ENCODE measurements around the gene TALDO1.

TALDO1 gene

GRCh38 chr11:719214-720016 lies 27.8 kb upstream of the TALDO1 start:
- H3K27ac ChIP-seq (ENCODE audit: low read depth, low read length) = no peak overlapping the region
- H3K9me3 ChIP-seq (ENCODE audit: control insufficient read depth in 1 of 2, low read length in 2 of 2) = no peaks in the 10 kb centered on the region
- H3K27me3 ChIP-seq (ENCODE audit: control insufficient read depth in 1 of 2, insufficient read depth in 2 of 2, low read length in 2 of 2) = peaks cover 4 to 6% of the 10 kb centered on the region in 2 donors
- peaks cover 17% of the 10 kb centered on the region in 2 donors for H3K4me1 ChIP-seq (ENCODE audit: control insufficient read depth in 1 of 2, insufficient read depth in 2 of 2, low read length in 2 of 2)
- no peak overlapping the region for H3K9ac ChIP-seq (ENCODE audit: low read depth in 1 of 2, low read length in 2 of 2)
- no peak overlapping the region for H3K4me3 ChIP-seq (ENCODE audit: low read depth in 1 of 2, low read length in 2 of 2)
- peaks cover 0 to 16% of the 10 kb centered on the region in 2 donors for H3K36me3 ChIP-seq (ENCODE audit: control insufficient read depth in 1 of 2, insufficient read depth in 2 of 2, low read length in 2 of 2)

- Histone ChIP-seq H3K9ac (ENCODE audit: low read depth in 1 of 2, low read length in 2 of 2) (no peak overlapping the region), H3K4me1 (ENCODE audit: control insufficient read depth in 1 of 2, insufficient read depth in 2 of 2, low read length in 2 of 2) (peaks cover 23 to 24% of the 10 kb centered on the region in 2 donors), H3K36me3 (ENCODE audit: control insufficient read depth in 1 of 2, insufficient read depth in 2 of 2, low read length in 2 of 2) (peaks cover 0 to 19% of the 10 kb centered on the region in 2 donors), H3K27me3 (ENCODE audit: control insufficient read depth in 1 of 2, insufficient read depth in 2 of 2, low read length in 2 of 2) (peaks cover 4 to 6% of the 10 kb centered on the region in 2 donors), H3K27ac (ENCODE audit: low read depth, low read length) (no peak overlapping the region), H3K9me3 (ENCODE audit: control insufficient read depth in 1 of 2, low read length in 2 of 2) (no peaks in the 10 kb centered on the region), H3K4me3 (ENCODE audit: low read depth in 1 of 2, low read length in 2 of 2) (no peak overlapping the region)
Measured at GRCh38 chr11:720017-720641, 27.1 kb upstream of the TALDO1 start.

DNA sequence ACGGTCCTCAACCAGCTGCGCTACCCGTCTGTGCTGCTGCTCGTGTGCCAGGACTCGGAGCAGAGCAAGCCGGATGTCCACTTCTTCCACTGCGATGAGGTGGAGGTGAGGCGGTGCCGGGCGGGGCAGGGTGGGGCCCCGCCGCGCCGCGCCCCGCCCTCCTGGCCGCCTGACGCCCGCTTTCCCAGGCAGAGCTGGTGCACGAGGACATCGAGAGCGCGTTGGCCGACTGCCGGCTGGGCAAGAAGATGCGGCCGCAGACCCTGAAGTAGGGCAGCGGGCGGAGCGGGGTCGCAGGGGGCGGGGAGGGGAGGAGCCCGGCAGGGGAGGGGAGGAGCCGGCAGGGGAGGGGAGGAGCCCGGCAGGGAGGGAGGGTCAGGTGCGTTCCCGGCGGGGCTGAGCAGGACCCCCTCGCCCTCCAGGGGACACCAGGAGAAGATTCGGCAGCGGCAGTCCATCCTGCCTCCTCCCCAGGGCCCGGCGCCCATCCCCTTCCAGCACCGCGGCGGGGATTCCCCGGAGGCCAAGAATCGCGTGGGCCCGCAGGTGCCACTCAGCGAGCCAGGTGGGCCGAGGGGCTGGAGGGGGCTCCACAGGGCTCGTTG lies 26.5 kb upstream of the TALDO1 start:
- Histone ChIP-seq H3K9me3 (ENCODE audit: control insufficient read depth in 1 of 2, low read length in 2 of 2) (no peaks in the 10 kb centered on the region), H3K27ac (ENCODE audit: low read depth, low read length) (no peak overlapping the region), H3K4me3 (ENCODE audit: low read depth in 1 of 2, low read length in 2 of 2) (no peak overlapping the region), H3K36me3 (ENCODE audit: control insufficient read depth in 1 of 2, insufficient read depth in 2 of 2, low read length in 2 of 2) (peaks cover 0 to 19% of the 10 kb centered on the region in 2 donors), H3K27me3 (ENCODE audit: control insufficient read depth in 1 of 2, insufficient read depth in 2 of 2, low read length in 2 of 2) (peaks cover 4 to 6% of the 10 kb centered on the region in 2 donors), H3K4me1 (ENCODE audit: control insufficient read depth in 1 of 2, insufficient read depth in 2 of 2, low read length in 2 of 2) (peaks cover 27 to 30% of the 10 kb centered on the region in 2 donors), H3K9ac (ENCODE audit: low read depth in 1 of 2, low read length in 2 of 2) (no peak overlapping the region)

- no peak overlapping the region for H3K27ac ChIP-seq (ENCODE audit: low read depth, low read length)
- H3K36me3 ChIP-seq (ENCODE audit: control insufficient read depth in 1 of 2, insufficient read depth in 2 of 2, low read length in 2 of 2) = peaks cover 0 to 19% of the 10 kb centered on the region in 2 donors
- H3K9me3 ChIP-seq (ENCODE audit: control insufficient read depth in 1 of 2, low read length in 2 of 2) = no peaks in the 10 kb centered on the region
- peaks cover 4 to 6% of the 10 kb centered on the region in 2 donors for H3K27me3 ChIP-seq (ENCODE audit: control insufficient read depth in 1 of 2, insufficient read depth in 2 of 2, low read length in 2 of 2)
- H3K4me3 ChIP-seq (ENCODE audit: low read depth in 1 of 2, low read length in 2 of 2) = peak overlapping the region in 1 of 2 donors; percentile 32
- H3K9ac ChIP-seq (ENCODE audit: low read depth in 1 of 2, low read length in 2 of 2) = no peak overlapping the region
- H3K4me1 ChIP-seq (ENCODE audit: control insufficient read depth in 1 of 2, insufficient read depth in 2 of 2, low read length in 2 of 2) = peaks cover 27 to 30% of the 10 kb centered on the region in 2 donors
Measured at GRCh38 chr11:721247-721740, 26.0 kb upstream of the TALDO1 start.

GRCh38 chr11:721741-722345 lies 25.4 kb upstream of the TALDO1 start:
- H3K9me3 ChIP-seq (ENCODE audit: control insufficient read depth in 1 of 2, low read length in 2 of 2) = no peaks in the 10 kb centered on the region
- H3K27ac ChIP-seq (ENCODE audit: low read depth, low read length) = no peak overlapping the region
- H3K4me3 ChIP-seq (ENCODE audit: low read depth in 1 of 2, low read length in 2 of 2) = peak overlapping the region in 1 of 2 donors; percentile 32
- H3K27me3 ChIP-seq (ENCODE audit: control insufficient read depth in 1 of 2, insufficient read depth in 2 of 2, low read length in 2 of 2) = peaks cover 4 to 6% of the 10 kb centered on the region in 2 donors
- no peak overlapping the region for H3K9ac ChIP-seq (ENCODE audit: low read depth in 1 of 2, low read length in 2 of 2)
- H3K36me3 ChIP-seq (ENCODE audit: control insufficient read depth in 1 of 2, insufficient read depth in 2 of 2, low read length in 2 of 2) = peaks cover 0 to 19% of the 10 kb centered on the region in 2 donors
- H3K4me1 ChIP-seq (ENCODE audit: control insufficient read depth in 1 of 2, insufficient read depth in 2 of 2, low read length in 2 of 2) = peaks cover 30 to 33% of the 10 kb centered on the region in 2 donors

GRCh38 chr11:722346-722811 lies 24.9 kb upstream of the TALDO1 start:
- Histone ChIP-seq H3K36me3 (ENCODE audit: control insufficient read depth in 1 of 2, insufficient read depth in 2 of 2, low read length in 2 of 2) (peaks cover 0 to 19% of the 10 kb centered on the region in 2 donors), H3K9me3 (ENCODE audit: control insufficient read depth in 1 of 2, low read length in 2 of 2) (no peaks in the 10 kb centered on the region), H3K9ac (ENCODE audit: low read depth in 1 of 2, low read length in 2 of 2) (no peak overlapping the region), H3K4me3 (ENCODE audit: low read depth in 1 of 2, low read length in 2 of 2) (peak overlapping the region in 1 of 2 donors; percentile 2), H3K27me3 (ENCODE audit: control insufficient read depth in 1 of 2, insufficient read depth in 2 of 2, low read length in 2 of 2) (peaks cover 4 to 6% of the 10 kb centered on the region in 2 donors), H3K4me1 (ENCODE audit: control insufficient read depth in 1 of 2, insufficient read depth in 2 of 2, low read length in 2 of 2) (peaks cover 32 to 38% of the 10 kb centered on the region in 2 donors), H3K27ac (ENCODE audit: low read depth, low read length) (no peak overlapping the region)

DNA sequence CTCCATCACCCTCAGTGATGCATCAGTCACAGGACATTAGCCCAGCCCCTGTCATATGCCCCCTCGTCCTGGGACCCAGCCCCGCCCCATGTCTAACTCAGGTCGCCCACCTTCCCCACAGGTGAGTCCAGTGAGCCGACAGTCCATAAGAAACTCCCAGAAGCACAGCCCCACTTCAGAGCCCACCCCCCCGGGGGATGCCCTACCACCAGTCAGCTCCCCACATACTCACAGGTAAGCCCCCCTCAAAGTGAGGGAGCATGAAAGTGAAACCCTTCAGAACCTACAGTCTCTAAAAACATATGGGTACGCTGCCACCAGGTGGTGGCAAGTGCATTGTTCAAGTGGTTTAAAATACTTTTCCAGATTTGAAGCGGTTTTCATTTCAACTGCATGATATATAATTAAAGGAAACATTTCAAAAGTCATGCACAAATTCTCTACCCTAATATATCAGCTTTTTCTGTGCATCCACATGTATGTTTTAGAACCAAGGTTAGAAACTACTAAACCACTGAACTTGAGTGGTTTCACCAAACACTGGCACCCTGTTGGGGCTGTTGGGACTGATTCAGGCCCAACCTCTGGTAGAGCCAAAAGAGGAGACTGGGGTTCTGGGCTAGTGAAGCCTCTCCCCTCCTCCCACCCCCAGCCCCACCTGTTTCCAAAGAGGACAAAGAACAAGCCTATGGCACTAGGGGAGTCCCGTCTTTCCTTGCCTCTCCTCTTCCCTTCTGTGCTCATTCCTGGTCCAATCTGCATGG lies 24.0 kb upstream of the TALDO1 start:
- Histone ChIP-seq H3K9me3 (ENCODE audit: control insufficient read depth in 1 of 2, low read length in 2 of 2) (no peaks in the 10 kb centered on the region), H3K27ac (ENCODE audit: low read depth, low read length) (no peak overlapping the region), H3K27me3 (ENCODE audit: control insufficient read depth in 1 of 2, insufficient read depth in 2 of 2, low read length in 2 of 2) (peaks cover 4 to 6% of the 10 kb centered on the region in 2 donors), H3K4me3 (ENCODE audit: low read depth in 1 of 2, low read length in 2 of 2) (peak overlapping the region in 1 of 2 donors; percentile 35), H3K36me3 (ENCODE audit: control insufficient read depth in 1 of 2, insufficient read depth in 2 of 2, low read length in 2 of 2) (peaks cover 0 to 19% of the 10 kb centered on the region in 2 donors), H3K4me1 (ENCODE audit: control insufficient read depth in 1 of 2, insufficient read depth in 2 of 2, low read length in 2 of 2) (peaks cover 38 to 47% of the 10 kb centered on the region in 2 donors), H3K9ac (ENCODE audit: low read depth in 1 of 2, low read length in 2 of 2) (no peak overlapping the region)

- H3K27ac ChIP-seq (ENCODE audit: low read depth, low read length) = no peak overlapping the region
- no peaks in the 10 kb centered on the region for H3K9me3 ChIP-seq (ENCODE audit: control insufficient read depth in 1 of 2, low read length in 2 of 2)
- peaks cover 4 to 6% of the 10 kb centered on the region in 2 donors for H3K27me3 ChIP-seq (ENCODE audit: control insufficient read depth in 1 of 2, insufficient read depth in 2 of 2, low read length in 2 of 2)
- H3K4me1 ChIP-seq (ENCODE audit: control insufficient read depth in 1 of 2, insufficient read depth in 2 of 2, low read length in 2 of 2) = peaks cover 38 to 47% of the 10 kb centered on the region in 2 donors
- H3K36me3 ChIP-seq (ENCODE audit: control insufficient read depth in 1 of 2, insufficient read depth in 2 of 2, low read length in 2 of 2) = peaks cover 0 to 19% of the 10 kb centered on the region in 2 donors
- H3K9ac ChIP-seq (ENCODE audit: low read depth in 1 of 2, low read length in 2 of 2) = no peak overlapping the region
- H3K4me3 ChIP-seq (ENCODE audit: low read depth in 1 of 2, low read length in 2 of 2) = no peak overlapping the region
Measured at GRCh38 chr11:724049-724777, 23.1 kb upstream of the TALDO1 start.

Data from duodenal mucosa (tissue), 2 donors.